ENCODE results near the gene GPR61. TPM values are rescaled to one million over a fixed set of nuclear protein-coding genes. Genes with fewer than 3 reads are reported as not detected.

The GPR61 gene
- total and polyA plus RNA-seq, 2 of the 4 experiments (the other 2 are of a cell fraction), result not detected

DNA sequence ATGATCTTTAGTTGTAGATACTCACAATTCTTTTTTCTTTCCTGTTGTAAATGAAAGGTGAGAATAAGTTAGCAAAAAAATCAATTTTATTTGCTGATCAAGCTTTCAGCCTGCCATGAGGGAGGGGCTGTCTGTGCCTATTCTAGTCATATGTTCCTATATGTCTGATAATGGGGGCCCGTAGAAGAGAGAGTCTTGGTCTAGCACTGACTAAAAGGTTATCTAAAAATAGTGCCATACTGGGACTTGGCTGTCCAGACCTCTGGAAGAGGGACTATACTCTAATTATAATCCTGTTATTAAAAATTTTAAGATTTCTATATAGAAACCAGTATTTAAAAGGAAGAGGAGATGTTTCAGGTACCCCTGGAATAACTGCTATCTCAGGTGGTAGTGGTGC, 27.3 kb downstream of the GPR61 start:
- no peak overlapping the region for H2BK15ac ChIP-seq (ENCODE audit: low read depth, low read length)
- no CpG with 5 or more reads among the region's 1 CpG for WGBS, 2 experiments (ENCODE audit: extremely low coverage in 2 of 2, insufficient read length in 1 of 2)
- peaks cover 16% of the 10 kb centered on the region for H3K9me1 ChIP-seq (ENCODE audit: insufficient read depth, low read length)
- no peak overlapping the region for H3K4me3 ChIP-seq (ENCODE audit: insufficient read depth, low read depth, low read length)
- no peak for ATAC-seq (ENCODE audit: low read depth)
- H3K18ac ChIP-seq (ENCODE audit: low read depth, low read length), result no peak overlapping the region
- no peak overlapping the region for H2AK9ac ChIP-seq (replicated peaks; ENCODE audit: low read depth, low read length, poor library complexity)
- no peaks in the 10 kb centered on the region for H3K36me3 ChIP-seq (ENCODE audit: control insufficient read depth, insufficient read depth, low read length)
- TF ChIP-seq MXI1 (IDR thresholded peaks at IDR 0.05; ENCODE audit: borderline replicate concordance, low read depth, low read length) (no peak), USF2 (IDR thresholded peaks at IDR 0.05; ENCODE audit: low read depth, low read length) (no peak), BHLHE40 (IDR thresholded peaks at IDR 0.05; ENCODE audit: low read depth, low read length) (no peak), POLR2A (IDR thresholded peaks at IDR 0.05; ENCODE audit: low read depth, low read length) (no peak), RCOR1 (IDR thresholded peaks at IDR 0.05; ENCODE audit: insufficient replicate concordance, low read length) (no peak), SMC3 (IDR thresholded peaks at IDR 0.05; ENCODE audit: low read depth, low read length) (no peak), CTCF (conservative IDR thresholded peaks at IDR 0.05; ENCODE audit: low read depth, low read length) (no peak), NFE2L2 (IDR thresholded peaks at IDR 0.05; ENCODE audit: low read depth, low read length) (no peak), RAD21 (IDR thresholded peaks at IDR 0.05; ENCODE audit: low read length) (no peak), RFX5 (IDR thresholded peaks at IDR 0.05; ENCODE audit: low read depth, low read length) (no peak), MAZ (IDR thresholded peaks at IDR 0.05; ENCODE audit: borderline replicate concordance, low read depth, low read length) (no peak), FOS (IDR thresholded peaks at IDR 0.05; ENCODE audit: low read depth, low read length) (no peak)
- TF ChIP-seq, protein P1, sequence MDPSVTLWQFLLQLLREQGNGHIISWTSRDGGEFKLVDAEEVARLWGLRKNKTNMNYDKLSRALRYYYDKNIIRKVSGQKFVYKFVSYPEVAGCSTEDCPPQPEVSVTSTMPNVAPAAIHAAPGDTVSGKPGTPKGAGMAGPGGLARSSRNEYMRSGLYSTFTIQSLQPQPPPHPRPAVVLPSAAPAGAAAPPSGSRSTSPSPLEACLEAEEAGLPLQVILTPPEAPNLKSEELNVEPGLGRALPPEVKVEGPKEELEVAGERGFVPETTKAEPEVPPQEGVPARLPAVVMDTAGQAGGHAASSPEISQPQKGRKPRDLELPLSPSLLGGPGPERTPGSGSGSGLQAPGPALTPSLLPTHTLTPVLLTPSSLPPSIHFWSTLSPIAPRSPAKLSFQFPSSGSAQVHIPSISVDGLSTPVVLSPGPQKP (IDR thresholded peaks at IDR 0.05; ENCODE audit: borderline replicate concordance, low read depth, low read length), result no peak
- H3K27me3 ChIP-seq (ENCODE audit: control insufficient read depth, insufficient read depth, low read length), result no peaks in the 10 kb centered on the region
- no peak overlapping the region for H3K4ac ChIP-seq (ENCODE audit: low read depth, low read length)
- no peaks in the 10 kb centered on the region for H3K9me3 ChIP-seq (ENCODE audit: control insufficient read depth, insufficient read depth, low read length)
- no peak overlapping the region for H3K27ac ChIP-seq (ENCODE audit: insufficient read depth, low read length)
- H2AK5ac ChIP-seq (ENCODE audit: low read depth, low read length), result no peak overlapping the region
- H3K4me1 ChIP-seq (ENCODE audit: control insufficient read depth, insufficient read depth, low read length), result peaks cover 8% of the 10 kb centered on the region
- dilution Hi-C loops (cut with HindIII; ENCODE audit: low sequenced_read_pairs, unreplicated experiment) (no loop called here), in situ Hi-C loops (cut with MboI; ENCODE audit: low sequenced_read_pairs) (no loop called here), intact Hi-C loops (cut with micrococcal nuclease) (no loop called here)
- no peak overlapping the region for H2BK5ac ChIP-seq (ENCODE audit: low read depth, low read length, poor library complexity, severe bottlenecking)
- H3K79me1 ChIP-seq (ENCODE audit: low read depth in 1 of 2, low read length in 2 of 2), result peaks cover 10 to 72% of the 10 kb centered on the region in 2 experiments
- no peak overlapping the region for H2BK20ac ChIP-seq (ENCODE audit: low read depth, low read length)
- no peak overlapping the region for H3K14ac ChIP-seq (replicated peaks; ENCODE audit: low read depth, low read length)
- H4K91ac ChIP-seq (ENCODE audit: insufficient read depth, low read depth, low read length), result no peak overlapping the region
- CTCF ChIA-PET, result no interaction called here
- no peak overlapping the region for H3K56ac ChIP-seq (ENCODE audit: extremely low read depth, insufficient read depth, low read length)
- no peak overlapping the region for H4K5ac ChIP-seq (ENCODE audit: low read depth, low read length)
- H4K20me1 ChIP-seq (ENCODE audit: insufficient read depth, low read length), result peaks cover 85% of the 10 kb centered on the region
- no peak overlapping the region for H4K8ac ChIP-seq (ENCODE audit: low read depth in 2 of 2, low read length in 2 of 2)
- H3K4me2 ChIP-seq (ENCODE audit: low read depth, low read length), result no peak overlapping the region
- no peak overlapping the region for H2BK120ac ChIP-seq (ENCODE audit: low read depth, low read length)
- POLR2A ChIA-PET (ENCODE audit: unreplicated experiment), result no interaction called here
- no peak for DNase-seq
- no peak overlapping the region for H2AFZ ChIP-seq (replicated peaks; ENCODE audit: low read length, poor library complexity)
- no TSS peak for BruUV-seq (replicated peaks)
- H3K9ac ChIP-seq (ENCODE audit: low read depth, low read length), result no peak overlapping the region
- no peak overlapping the region for H3K23ac ChIP-seq (ENCODE audit: low read depth, low read length)
